ENCODE data around the gene PHC3.
"Not testable (repeated sequence)": the region's sequence is repeated elsewhere in the genome, so short reads cannot be mapped to it uniquely, and the experiment has no call there.

The PHC3 gene, protein sequence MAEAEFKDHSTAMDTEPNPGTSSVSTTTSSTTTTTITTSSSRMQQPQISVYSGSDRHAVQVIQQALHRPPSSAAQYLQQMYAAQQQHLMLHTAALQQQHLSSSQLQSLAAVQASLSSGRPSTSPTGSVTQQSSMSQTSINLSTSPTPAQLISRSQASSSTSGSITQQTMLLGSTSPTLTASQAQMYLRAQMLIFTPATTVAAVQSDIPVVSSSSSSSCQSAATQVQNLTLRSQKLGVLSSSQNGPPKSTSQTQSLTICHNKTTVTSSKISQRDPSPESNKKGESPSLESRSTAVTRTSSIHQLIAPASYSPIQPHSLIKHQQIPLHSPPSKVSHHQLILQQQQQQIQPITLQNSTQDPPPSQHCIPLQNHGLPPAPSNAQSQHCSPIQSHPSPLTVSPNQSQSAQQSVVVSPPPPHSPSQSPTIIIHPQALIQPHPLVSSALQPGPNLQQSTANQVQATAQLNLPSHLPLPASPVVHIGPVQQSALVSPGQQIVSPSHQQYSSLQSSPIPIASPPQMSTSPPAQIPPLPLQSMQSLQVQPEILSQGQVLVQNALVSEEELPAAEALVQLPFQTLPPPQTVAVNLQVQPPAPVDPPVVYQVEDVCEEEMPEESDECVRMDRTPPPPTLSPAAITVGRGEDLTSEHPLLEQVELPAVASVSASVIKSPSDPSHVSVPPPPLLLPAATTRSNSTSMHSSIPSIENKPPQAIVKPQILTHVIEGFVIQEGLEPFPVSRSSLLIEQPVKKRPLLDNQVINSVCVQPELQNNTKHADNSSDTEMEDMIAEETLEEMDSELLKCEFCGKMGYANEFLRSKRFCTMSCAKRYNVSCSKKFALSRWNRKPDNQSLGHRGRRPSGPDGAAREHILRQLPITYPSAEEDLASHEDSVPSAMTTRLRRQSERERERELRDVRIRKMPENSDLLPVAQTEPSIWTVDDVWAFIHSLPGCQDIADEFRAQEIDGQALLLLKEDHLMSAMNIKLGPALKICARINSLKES

GRCh38 chr3:170180908-170181885 is at the start of gene PHC3:
PHC3 (minus strand) TSS chr3:170181733; CDS start chr3:170181715, 18 bp downstream.
- Mint-ChIP-seq H3K4me1 (peaks cover 23% of the 10 kb centered on the region), H3K27ac (peak within 1 kb of the TSS; percentile 90), H3K9me3 (no peaks in the 10 kb centered on the region), H3K36me3 (peaks cover 9% of the 10 kb centered on the region), H3K27me3 (no peaks in the 10 kb centered on the region), H3K4me3 (peak within 1 kb of the TSS; percentile 96)
- peak; percentile 92 for ATAC-seq

DNA sequence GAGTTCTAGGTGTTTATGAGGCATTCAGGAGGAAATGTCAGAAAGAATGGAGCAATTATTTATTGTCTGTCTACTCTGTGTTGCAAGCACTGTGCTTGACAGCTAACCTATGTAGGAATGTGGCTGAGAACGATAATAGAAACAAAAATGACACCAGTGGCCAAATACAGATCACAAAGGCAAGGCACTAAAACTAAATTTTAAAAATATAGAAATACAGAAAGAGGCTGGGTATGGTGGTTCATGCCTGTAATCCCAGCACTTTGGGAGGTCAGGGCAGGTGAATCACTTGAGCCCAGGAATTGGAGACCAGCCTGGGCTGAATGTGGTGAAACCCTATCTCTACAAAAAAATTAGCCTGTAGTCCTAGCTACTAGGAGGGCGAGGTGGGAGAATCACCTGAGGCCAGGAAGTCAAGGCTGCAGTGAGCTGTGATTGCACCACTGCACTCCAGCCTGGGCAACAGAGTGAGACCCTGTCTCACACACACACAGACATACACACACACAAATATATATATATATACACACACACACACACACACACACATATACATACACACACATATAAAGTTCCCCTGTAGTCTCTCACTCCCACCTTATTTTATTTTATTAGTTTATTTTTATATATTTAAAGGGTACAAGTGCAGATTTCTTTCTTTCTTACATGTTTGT is 46.7 kb upstream of the PHC3 start:
- no peak overlapping the region for H3K27ac Mint-ChIP-seq

GRCh38 chr3:170226426-170226960 is 45.0 kb upstream of the PHC3 start:
- Mint-ChIP-seq H3K27ac (no peak overlapping the region), H3K36me3 (no peaks in the 10 kb centered on the region), H3K4me3 (no peak overlapping the region), H3K27me3 (no peaks in the 10 kb centered on the region), H3K9me3 (no peaks in the 10 kb centered on the region), H3K4me1 (peaks cover 22% of the 10 kb centered on the region)
- ATAC-seq = no peak

More for the DNA sequence above, 46.7 kb upstream of the PHC3 start:
- no peak for ATAC-seq
- H3K27me3 Mint-ChIP-seq = no peaks in the 10 kb centered on the region
- peaks cover 17% of the 10 kb centered on the region for H3K4me1 Mint-ChIP-seq
- no peaks in the 10 kb centered on the region for H3K36me3 Mint-ChIP-seq
- H3K4me3 Mint-ChIP-seq = no peak overlapping the region
- H3K9me3 Mint-ChIP-seq = no peaks in the 10 kb centered on the region

DNA sequence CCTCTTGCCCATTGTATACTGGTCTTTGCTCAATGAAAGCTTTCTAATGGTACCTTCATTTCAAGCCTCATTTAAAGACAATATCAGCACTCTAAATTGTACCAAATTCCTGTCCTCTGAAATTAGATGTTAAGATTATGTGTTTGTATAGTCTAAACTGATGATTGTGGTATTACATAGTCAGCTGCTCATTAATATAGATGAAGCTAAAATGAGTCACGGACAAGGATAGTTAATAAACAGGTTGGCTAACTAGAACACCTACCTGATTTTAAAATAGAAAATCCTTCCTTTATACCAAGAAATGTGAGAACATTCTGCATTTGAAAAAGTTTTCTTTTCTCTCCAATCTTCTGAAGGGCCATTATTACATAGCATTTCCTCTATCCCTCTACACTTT is 43.6 kb upstream of the PHC3 start:
- no peaks in the 10 kb centered on the region for H3K36me3 Mint-ChIP-seq
- H3K4me1 Mint-ChIP-seq = peaks cover 22% of the 10 kb centered on the region
- H3K27ac Mint-ChIP-seq = no peak overlapping the region
- H3K9me3 Mint-ChIP-seq = no peaks in the 10 kb centered on the region
- no peaks in the 10 kb centered on the region for H3K27me3 Mint-ChIP-seq
- H3K4me3 Mint-ChIP-seq = no peak overlapping the region
- ATAC-seq = no peak

- peak; percentile 65 for ATAC-seq
- Mint-ChIP-seq H3K27ac (peak overlapping the region; percentile 88), H3K27me3 (no peaks in the 10 kb centered on the region), H3K4me1 (peaks cover 20% of the 10 kb centered on the region), H3K4me3 (peak overlapping the region; percentile 85), H3K36me3 (no peaks in the 10 kb centered on the region), H3K9me3 (no peaks in the 10 kb centered on the region)
These were observed 41.4 kb upstream of the PHC3 start for GRCh38 chr3:170222647-170223541.

DNA sequence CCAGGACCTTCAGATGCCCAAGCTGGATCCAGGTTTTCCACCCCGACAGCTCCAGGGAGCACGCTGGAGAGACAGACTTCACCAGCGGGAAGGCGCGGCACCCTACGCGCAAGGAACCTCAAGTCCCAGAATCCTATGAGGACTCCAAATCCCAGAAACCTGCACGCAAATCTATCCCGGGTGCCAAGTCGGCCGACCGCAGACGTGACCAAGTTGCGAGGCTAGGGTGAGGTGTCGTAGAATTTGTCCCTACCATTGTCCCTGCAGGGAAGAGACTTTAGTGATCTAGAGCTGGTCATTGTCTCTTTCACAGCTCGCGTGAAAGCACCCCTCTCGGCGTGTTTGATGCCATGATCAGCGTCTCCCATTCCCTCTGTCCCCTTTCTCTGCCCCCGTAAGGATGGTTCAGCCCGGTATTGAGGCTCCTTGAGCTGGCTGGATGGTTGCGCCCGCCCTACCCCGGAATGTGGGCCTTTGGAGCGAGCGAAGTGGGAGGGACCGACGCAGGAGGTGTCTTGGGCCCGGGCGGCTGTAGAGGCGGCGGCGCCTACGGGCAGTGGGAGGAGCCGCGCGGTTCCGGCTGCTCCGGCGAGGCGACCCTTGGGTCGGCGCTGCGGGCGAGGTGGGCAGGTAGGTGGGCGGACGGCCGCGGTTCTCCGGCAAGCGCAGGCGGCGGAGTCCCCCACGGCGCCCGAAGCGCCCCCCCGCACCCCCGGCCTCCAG is 40.6 kb upstream of the PHC3 start, which contains the start of gene PRKCI:
Gene PRKCI, plus strand, starts transcription at position 501 of the 723 bp plus-strand sequence. CDS start 246 bp downstream, outside the sequence.
- ATAC-seq = peak; percentile 96
- no peaks in the 10 kb centered on the region for H3K27me3 Mint-ChIP-seq
- no peaks in the 10 kb centered on the region for H3K36me3 Mint-ChIP-seq
- no peaks in the 10 kb centered on the region for H3K9me3 Mint-ChIP-seq
- H3K27ac Mint-ChIP-seq = peak within 1 kb of the TSS; percentile 88
- H3K4me3 Mint-ChIP-seq = peak within 1 kb of the TSS; percentile 85
- H3K4me1 Mint-ChIP-seq = peaks cover 15% of the 10 kb centered on the region

- Mint-ChIP-seq H3K27me3 (no peaks in the 10 kb centered on the region), H3K4me3 (no peak overlapping the region), H3K9me3 (peaks cover 3% of the 10 kb centered on the region), H3K4me1 (peaks cover 15% of the 10 kb centered on the region), H3K27ac (no peak overlapping the region), H3K36me3 (no peaks in the 10 kb centered on the region)
- no peak for ATAC-seq
These were observed 39.3 kb upstream of the PHC3 start for GRCh38 chr3:170220871-170221270.

DNA sequence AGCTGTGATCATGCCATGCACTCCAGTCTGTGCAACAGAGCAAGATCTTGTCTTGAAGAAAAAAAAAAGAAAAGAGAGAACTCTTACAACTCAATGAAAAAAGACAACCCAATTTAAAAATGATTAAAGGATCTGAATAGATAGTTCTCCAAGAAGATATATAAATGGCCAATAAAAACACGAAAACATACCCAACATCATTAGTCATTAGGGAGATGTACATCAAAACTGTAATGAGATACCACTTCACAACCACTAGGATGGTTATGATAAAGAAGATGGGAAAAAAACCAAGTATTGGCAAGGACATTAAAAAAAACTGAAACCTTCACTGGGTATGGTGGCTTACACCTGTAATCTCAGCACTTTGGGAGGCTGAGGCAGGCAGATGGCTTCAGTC is 38.3 kb upstream of the PHC3 start:
- Mint-ChIP-seq H3K9me3 (peaks cover 3% of the 10 kb centered on the region), H3K27ac (no peak overlapping the region), H3K36me3 (no peaks in the 10 kb centered on the region), H3K4me1 (peaks cover 15% of the 10 kb centered on the region), H3K27me3 (no peaks in the 10 kb centered on the region), H3K4me3 (no peak overlapping the region)
- no peak for ATAC-seq

GRCh38 chr3:170211668-170212067 is 30.1 kb upstream of the PHC3 start:
- H3K4me1 Mint-ChIP-seq = no peaks in the 10 kb centered on the region
- H3K27me3 Mint-ChIP-seq = peaks cover 11% of the 10 kb centered on the region

DNA sequence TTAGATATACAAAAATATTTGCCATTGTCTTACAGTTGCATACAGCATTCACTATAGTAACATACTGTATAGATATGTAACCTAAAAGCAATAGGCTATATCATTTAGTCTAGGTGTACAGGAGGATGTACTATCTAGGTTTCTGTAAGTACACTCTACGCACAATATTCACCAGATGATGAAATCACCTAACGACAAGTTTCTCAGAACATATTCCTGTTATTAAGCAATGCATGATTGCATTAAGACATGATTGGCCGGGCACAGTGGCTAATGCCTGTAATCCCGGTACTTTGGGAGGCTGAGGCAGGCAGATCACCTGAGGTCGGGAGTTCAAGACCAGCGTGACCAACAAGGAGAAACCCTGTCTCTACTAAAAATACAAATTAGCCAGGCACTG is 26.2 kb upstream of the PHC3 start:
- H3K9me3 Mint-ChIP-seq = peaks cover 5% of the 10 kb centered on the region
- H3K36me3 Mint-ChIP-seq = no peaks in the 10 kb centered on the region
- no peaks in the 10 kb centered on the region for H3K4me1 Mint-ChIP-seq
- no peak overlapping the region for H3K4me3 Mint-ChIP-seq
- no peak for ATAC-seq
- H3K27me3 Mint-ChIP-seq = peaks cover 49% of the 10 kb centered on the region
- no peak overlapping the region for H3K27ac Mint-ChIP-seq

More at GRCh38 chr3:170211668-170212067, 30.1 kb upstream of the PHC3 start:
- no peak overlapping the region for H3K4me3 Mint-ChIP-seq
- ATAC-seq = no peak
- H3K9me3 Mint-ChIP-seq = peaks cover 5% of the 10 kb centered on the region
- no peaks in the 10 kb centered on the region for H3K36me3 Mint-ChIP-seq
- H3K27ac Mint-ChIP-seq = no peak overlapping the region

DNA sequence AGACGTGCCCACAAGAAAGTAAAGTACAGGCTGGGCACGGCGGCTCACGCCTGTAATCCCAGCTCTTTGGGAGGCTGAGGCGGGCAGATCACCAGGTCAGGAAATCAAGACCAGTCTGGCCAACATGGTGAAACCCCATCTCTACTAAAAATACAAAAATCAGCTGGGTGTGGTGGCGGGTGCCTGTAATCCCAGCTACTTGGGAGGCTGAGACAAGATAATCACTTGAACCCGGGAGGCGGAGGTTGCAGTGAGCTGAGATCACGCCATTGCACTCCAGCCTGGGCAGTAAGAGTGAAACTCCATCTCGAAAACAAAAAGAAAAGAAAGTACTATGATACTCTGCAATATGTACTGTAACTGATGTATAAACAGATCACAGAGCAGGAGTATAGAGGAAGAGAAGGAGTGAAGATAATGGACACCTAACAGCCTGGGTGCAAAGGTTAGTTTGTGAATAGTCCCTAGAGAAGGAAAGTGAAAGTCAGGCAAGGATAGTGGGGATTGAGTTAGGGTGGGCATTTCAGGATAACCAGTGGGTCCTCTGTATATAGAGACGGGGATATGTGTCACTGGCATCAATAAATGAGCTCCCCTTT is 24.7 kb upstream of the PHC3 start:
- not testable (repeated sequence) for H3K4me3 Mint-ChIP-seq, H3K9me3 Mint-ChIP-seq, H3K36me3 Mint-ChIP-seq, H3K27ac Mint-ChIP-seq, ATAC-seq, H3K4me1 Mint-ChIP-seq
- H3K27me3 Mint-ChIP-seq = peaks cover 49% of the 10 kb centered on the region

DNA sequence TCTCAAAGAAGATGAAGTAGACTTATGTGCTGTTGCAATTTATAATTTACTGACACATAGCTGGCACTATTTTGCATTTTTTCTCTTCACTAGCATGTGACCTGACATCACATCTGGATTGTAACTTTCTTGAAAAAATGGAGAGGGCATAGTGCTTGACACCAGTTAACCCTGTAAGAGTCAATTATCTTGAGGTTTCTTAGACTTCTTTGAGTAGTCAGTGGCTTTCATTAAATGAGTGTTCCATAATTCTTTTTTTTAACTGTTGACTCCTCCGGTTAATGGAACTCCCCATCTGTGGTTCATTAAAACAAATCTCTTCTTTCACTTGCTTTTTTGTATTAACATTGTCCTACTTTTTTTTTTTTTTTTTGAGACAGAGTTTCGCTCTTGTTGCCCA is 23.8 kb upstream of the PHC3 start:
- Mint-ChIP-seq H3K36me3 (no peaks in the 10 kb centered on the region), H3K4me3 (no peak overlapping the region), H3K9me3 (no peaks in the 10 kb centered on the region), H3K27ac (no peak overlapping the region), H3K27me3 (peaks cover 56% of the 10 kb centered on the region), H3K4me1 (peaks cover under 1% of the 10 kb centered on the region)
- no peak for ATAC-seq

Measured in stimulated activated memory B cell treated with anti-CD40 and anti-IgM and Interleukin-4, amounts not matched to agents 10 μg/mL and 1 μg/mL and 100 μg/mL, for 72 hours (primary cell).